Kidney (tissue), 14 donors: ENCODE measurements around the gene LRRC4C. TPM values are rescaled to one million over a fixed set of nuclear protein-coding genes. Genes with fewer than 3 reads are reported as not detected.

ENCODE experiments used
- DNase-seq, 5 donors: peaks; one replicate each; pipeline ENCODE4 v3.0.0-alpha.2; 2013 to 2020
- FAIRE-seq: peaks from 2 replicates; lab custom pipeline; 2012; peaks lifted over from hg19 to GRCh38; lab: Jason Lieb, UNC
- H3K27ac ChIP-seq, 2 donors: one replicate each; pipeline ENCODE4 v1.7.0; 2013; ENCODE audit warnings: low read depth in 2 of 2, low read length in 2 of 2, inconsistent platforms in 1 of 2
- H3K27me3 ChIP-seq: one replicate; pipeline ENCODE4 v1.7.1; 2013; ENCODE audit warnings: low read length, inconsistent platforms; ENCODE audit not compliant: control insufficient read depth, insufficient read depth
- H3K36me3 ChIP-seq, 3 donors: one replicate each; pipeline versions ENCODE4 v1.7.0 to v1.7.1; 2013; ENCODE audit warnings: low read length in 3 of 3, control low read depth in 1 of 3, inconsistent platforms in 1 of 3; ENCODE audit not compliant: insufficient read depth in 3 of 3, control insufficient read depth in 2 of 3
- H3K4me1 ChIP-seq, 3 donors: one replicate each; pipeline versions ENCODE4 v1.7.0 to v1.7.1; 2013; ENCODE audit warnings: low read length in 3 of 3, inconsistent platforms in 1 of 3, low read depth in 1 of 3; ENCODE audit not compliant: control insufficient read depth in 2 of 3, insufficient read depth in 2 of 3
- H3K4me3 ChIP-seq, 3 donors: one replicate each; pipeline versions ENCODE4 v1.7.0 to v1.8.1; 2013; ENCODE audit warnings: low read length in 3 of 3, control low read depth in 1 of 3, inconsistent platforms in 1 of 3
- H3K9ac ChIP-seq, 3 donors: one replicate each; pipeline versions ENCODE4 v1.7.0 to v1.7.1; 2013; ENCODE audit warnings: low read length in 3 of 3, control low read depth in 1 of 3, inconsistent platforms in 1 of 3
- H3K9me3 ChIP-seq, 3 donors: one replicate each; pipeline versions ENCODE4 v1.7.0 to v1.7.1; 2013; ENCODE audit warnings: low read length in 3 of 3, control low read depth in 1 of 3, inconsistent platforms in 1 of 3; ENCODE audit not compliant: control insufficient read depth in 2 of 3, insufficient read depth in 1 of 3
- intact Hi-C: fragments of 100-400 bp; cut with DNase I; formaldehyde crosslinking; loops from one replicate; pipeline ENCODE4 v1.11.1; 2022
- polyA plus RNA-seq: library from polyadenylated mRNA; stranded (reverse); fragments of 350-450 nt; fragmentation: Illumina TruSeq; extraction: RNeasy Lipid Tissue Mini Kit (QIAGEN cat#74804); gene quantifications from one replicate; pipeline ENCODE4 v1.2.3, GENCODE V29; 2014; ENCODE audit warnings: low read depth, low replicate concordance; ENCODE audit not compliant: insufficient read depth
- total RNA-seq: library from RNA; stranded (reverse); fragmentation: NEBNext Ultra II Directional; extraction: Animal tissue kit (Norgen Biotek cat#: 25700); gene quantifications from one replicate; pipeline ENCODE4 v1.2.1, GENCODE V29; 2021
- TF ChIP-seq, protein P1 (sequence below): IDR thresholded peaks from 3 replicates; pipeline ENCODE4 v1.5.1; 2012; ENCODE audit warnings: mild to moderate bottlenecking, moderate library complexity, borderline replicate concordance; ENCODE audit not compliant: insufficient read depth; ENCODE audit errors: extremely low read depth
- donor health status: control.
- donor health status: control.
- donor health status: control.
- donor health status: control.
- donor health status: control.
- donor health status: DM: yes; HTN: yes; CAD: no.
- donor health status: Normal renal cell carcinoma (clear cell type).

LRRC4C gene
- total and polyA plus RNA-seq, 2 donors from 2014 or later: 0.26 to 1.6 TPM

- Histone ChIP-seq H3K27ac (no peak overlapping the region), H3K36me3 (no peaks in the 10 kb centered on the region), H3K27me3 (no peaks in the 10 kb centered on the region), H3K4me3 (no peak overlapping the region), H3K4me1 (no peaks in the 10 kb centered on the region), H3K9ac (no peak overlapping the region), H3K9me3 (no peaks in the 10 kb centered on the region)
- DNase-seq (no peak), FAIRE-seq (no peak)
- intact Hi-C loops: no loop called here
- TF ChIP-seq, protein P1, sequence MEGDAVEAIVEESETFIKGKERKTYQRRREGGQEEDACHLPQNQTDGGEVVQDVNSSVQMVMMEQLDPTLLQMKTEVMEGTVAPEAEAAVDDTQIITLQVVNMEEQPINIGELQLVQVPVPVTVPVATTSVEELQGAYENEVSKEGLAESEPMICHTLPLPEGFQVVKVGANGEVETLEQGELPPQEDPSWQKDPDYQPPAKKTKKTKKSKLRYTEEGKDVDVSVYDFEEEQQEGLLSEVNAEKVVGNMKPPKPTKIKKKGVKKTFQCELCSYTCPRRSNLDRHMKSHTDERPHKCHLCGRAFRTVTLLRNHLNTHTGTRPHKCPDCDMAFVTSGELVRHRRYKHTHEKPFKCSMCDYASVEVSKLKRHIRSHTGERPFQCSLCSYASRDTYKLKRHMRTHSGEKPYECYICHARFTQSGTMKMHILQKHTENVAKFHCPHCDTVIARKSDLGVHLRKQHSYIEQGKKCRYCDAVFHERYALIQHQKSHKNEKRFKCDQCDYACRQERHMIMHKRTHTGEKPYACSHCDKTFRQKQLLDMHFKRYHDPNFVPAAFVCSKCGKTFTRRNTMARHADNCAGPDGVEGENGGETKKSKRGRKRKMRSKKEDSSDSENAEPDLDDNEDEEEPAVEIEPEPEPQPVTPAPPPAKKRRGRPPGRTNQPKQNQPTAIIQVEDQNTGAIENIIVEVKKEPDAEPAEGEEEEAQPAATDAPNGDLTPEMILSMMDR: no peak
These were observed 1190.9 kb downstream of the LRRC4C start for GRCh38 chr11:40268551-40268950.

GRCh38 chr11:40255457-40255856, 1204.0 kb downstream of the LRRC4C start:
- TF ChIP-seq, protein P1: no peak
- intact Hi-C loops: no loop called here
- peaks cover 0 to 3% (median 0%) of the 10 kb centered on the region in 3 donors for H3K9me3 ChIP-seq

DNA sequence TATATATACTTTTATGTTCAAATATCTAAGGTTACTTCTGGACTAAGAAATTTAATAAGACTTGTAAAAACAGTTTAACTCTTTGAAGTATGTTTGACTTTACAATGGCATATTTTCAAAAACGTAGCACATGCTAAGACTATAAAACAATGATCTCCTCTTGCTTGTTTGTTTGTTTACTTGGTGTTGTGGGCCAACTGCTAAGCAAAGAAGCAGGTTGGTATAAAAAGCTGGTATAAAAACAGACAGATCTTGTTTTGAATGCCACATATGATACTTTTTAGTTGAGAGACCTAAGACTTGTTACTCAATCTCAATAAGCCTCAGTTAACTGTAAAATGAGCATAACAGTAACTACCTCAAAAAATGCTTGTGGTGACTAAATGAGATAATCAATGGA, 1206.3 kb downstream of the LRRC4C start:
- no peaks in the 10 kb centered on the region for H3K4me1 ChIP-seq
- no peak overlapping the region for H3K9ac ChIP-seq
- DNase-seq: no peak
- intact Hi-C loops: no loop called here
- H3K9me3 ChIP-seq: no peaks in the 10 kb centered on the region
- no peak overlapping the region for H3K4me3 ChIP-seq
- no peaks in the 10 kb centered on the region for H3K36me3 ChIP-seq
- TF ChIP-seq, protein P1: no peak
- FAIRE-seq: no peak
- H3K27me3 ChIP-seq: no peaks in the 10 kb centered on the region
- no peak overlapping the region for H3K27ac ChIP-seq

More at GRCh38 chr11:40255457-40255856, 1204.0 kb downstream of the LRRC4C start:
- no peak for FAIRE-seq
- Histone ChIP-seq H3K9ac (no peak overlapping the region), H3K4me1 (no peaks in the 10 kb centered on the region), H3K36me3 (no peaks in the 10 kb centered on the region), H3K27me3 (no peaks in the 10 kb centered on the region), H3K4me3 (no peak overlapping the region), H3K27ac (no peak overlapping the region)
- DNase-seq: no peak

DNA sequence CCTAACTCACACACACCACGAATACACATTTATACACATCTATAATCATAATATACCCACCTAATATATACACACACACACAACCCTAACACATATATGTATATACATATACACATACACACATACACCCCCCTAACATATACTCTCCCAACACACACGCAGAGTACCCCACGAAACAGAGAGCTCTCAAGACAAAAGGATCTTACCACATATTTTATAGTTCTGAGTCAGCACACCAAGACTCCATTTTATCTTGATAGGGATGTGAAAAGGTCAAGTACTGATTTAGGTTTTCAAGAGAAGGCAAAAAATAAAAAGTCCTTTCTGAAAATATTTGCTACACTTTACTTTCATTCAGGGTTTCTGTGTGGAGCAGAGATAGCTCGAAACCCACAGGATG, 1207.2 kb downstream of the LRRC4C start:
- no peaks in the 10 kb centered on the region for H3K36me3 ChIP-seq
- DNase-seq (no peak), FAIRE-seq (no peak)
- no peak overlapping the region for H3K4me3 ChIP-seq
- H3K9ac ChIP-seq: no peak overlapping the region
- no peak overlapping the region for H3K27ac ChIP-seq
- no peaks in the 10 kb centered on the region for H3K4me1 ChIP-seq
- intact Hi-C loops: no loop called here
- H3K27me3 ChIP-seq: no peaks in the 10 kb centered on the region
- no peaks in the 10 kb centered on the region for H3K9me3 ChIP-seq
- TF ChIP-seq, protein P1: no peak
